ENCODE results near the gene LIFR.

DNA sequence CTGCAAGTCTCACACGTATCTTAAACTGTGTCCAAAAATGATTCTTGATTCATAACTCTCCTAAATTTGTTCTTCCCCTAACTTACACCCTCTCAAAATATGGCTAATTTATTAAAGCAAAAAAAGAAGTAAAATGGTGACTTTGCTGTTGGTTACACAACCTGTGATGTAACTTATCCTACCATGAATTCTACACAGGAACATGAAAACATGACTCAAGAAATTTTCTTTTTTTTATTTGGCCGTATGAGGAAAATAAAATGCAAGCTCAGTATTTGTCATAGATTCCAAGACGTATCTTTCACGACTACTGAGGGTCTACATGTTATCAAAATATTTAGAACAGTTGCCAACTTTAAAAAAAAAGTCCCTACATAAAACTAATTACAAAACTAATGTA is 9.2 kb downstream of the LIFR start:
- TF ChIP-seq POLR2A (IDR thresholded peaks at IDR 0.05) (no peak), POLR2AphosphoS5 (IDR thresholded peaks at IDR 0.05) (no peak)
- TF ChIP-seq, protein P1, sequence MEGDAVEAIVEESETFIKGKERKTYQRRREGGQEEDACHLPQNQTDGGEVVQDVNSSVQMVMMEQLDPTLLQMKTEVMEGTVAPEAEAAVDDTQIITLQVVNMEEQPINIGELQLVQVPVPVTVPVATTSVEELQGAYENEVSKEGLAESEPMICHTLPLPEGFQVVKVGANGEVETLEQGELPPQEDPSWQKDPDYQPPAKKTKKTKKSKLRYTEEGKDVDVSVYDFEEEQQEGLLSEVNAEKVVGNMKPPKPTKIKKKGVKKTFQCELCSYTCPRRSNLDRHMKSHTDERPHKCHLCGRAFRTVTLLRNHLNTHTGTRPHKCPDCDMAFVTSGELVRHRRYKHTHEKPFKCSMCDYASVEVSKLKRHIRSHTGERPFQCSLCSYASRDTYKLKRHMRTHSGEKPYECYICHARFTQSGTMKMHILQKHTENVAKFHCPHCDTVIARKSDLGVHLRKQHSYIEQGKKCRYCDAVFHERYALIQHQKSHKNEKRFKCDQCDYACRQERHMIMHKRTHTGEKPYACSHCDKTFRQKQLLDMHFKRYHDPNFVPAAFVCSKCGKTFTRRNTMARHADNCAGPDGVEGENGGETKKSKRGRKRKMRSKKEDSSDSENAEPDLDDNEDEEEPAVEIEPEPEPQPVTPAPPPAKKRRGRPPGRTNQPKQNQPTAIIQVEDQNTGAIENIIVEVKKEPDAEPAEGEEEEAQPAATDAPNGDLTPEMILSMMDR (IDR thresholded peaks at IDR 0.05), result no peak
